A549 (cell line): ENCODE measurements around the gene GRAMD2A. TPM values are rescaled to one million over a fixed set of nuclear protein-coding genes. Genes with fewer than 3 reads are reported as not detected.

Source experiments
- ATAC-seq, 2 experiments: fragments of 200-7000 bp in 1 of 2; fragments of >200 bp in 1 of 2; cut with Nextera tagmentation in 1 of 2; cut with Tn5 transposase in 1 of 2; 3 replicates each; pipeline versions ENCODE4 v1.8.0 to v1.9.1; 2018 to 2020; ENCODE audit warnings: mild to moderate bottlenecking in 1 of 2, moderate library complexity in 1 of 2
- CTCF ChIA-PET: fragments of 300-600 bp; sonication (Branson Sonifier 250); formaldehyde crosslinking; extraction: SDS; loops from one replicate; lab custom pipeline; 2021; ENCODE audit warnings: antibody characterized with exemption, inconsistent platforms; lab: Yijun Ruan, JAX
- POLR2A ChIA-PET: fragments of 350-600 bp; formaldehyde crosslinking; extraction: SDS; loops from one replicate; lab custom pipeline; 2021; ENCODE audit warnings: antibody characterized with exemption, inconsistent platforms; lab: Yijun Ruan, JAX
- DNase-seq, 2 experiments: peaks; one replicate each; pipeline versions ENCODE4 v3.0.0 to v3.0.0-alpha.2; 2011 to 2016; ENCODE audit warnings: low read depth in 1 of 2, low spot score in 1 of 2
- FAIRE-seq: peaks from 2 replicates; lab custom pipeline; 2011; peaks lifted over from hg19 to GRCh38; lab: Jason Lieb, UNC
- H3K27ac ChIP-seq, 2 experiments: fragments of >200 bp; sonication (Bioruptor Twin); formaldehyde crosslinking; 3 replicates each; pipeline ENCODE4 v1.5.1; 2016 to 2017
- H3K4me1 ChIP-seq: fragments of >200 bp; sonication (Bioruptor Twin); formaldehyde crosslinking; 3 replicates; pipeline ENCODE4 v1.6.1; 2016
- H3K4me2 ChIP-seq: fragments of >200 bp; sonication (Bioruptor Twin); formaldehyde crosslinking; 3 replicates; pipeline ENCODE4 v1.6.1; 2016
- H3K4me3 ChIP-seq: fragments of >200 bp; sonication (Bioruptor Twin); formaldehyde crosslinking; 3 replicates; pipeline ENCODE4 v1.5.1; 2016
- H3K9me3 ChIP-seq: fragments of >200 bp; sonication (Bioruptor Twin); formaldehyde crosslinking; 3 replicates; pipeline ENCODE4 v1.6.1; 2016
- CBX2 ChIP-seq: fragments of 200-600 bp; sonication (generic); IDR thresholded peaks from 2 replicates; pipeline ENCODE4 v1.6.1; 2016; ENCODE audit warnings: low read depth, mild to moderate bottlenecking, borderline replicate concordance
- CBX8 ChIP-seq: fragments of 200-600 bp; sonication (generic); IDR thresholded peaks from 2 replicates; pipeline ENCODE4 v1.6.1; 2016
- CHD4 ChIP-seq: fragments of 200-600 bp; sonication (generic); IDR thresholded peaks from 2 replicates; pipeline ENCODE4 v1.6.1; 2016; ENCODE audit warnings: antibody characterized with exemption, mild to moderate bottlenecking, borderline replicate concordance
- EP300 ChIP-seq, 2 experiments: fragments of >200 bp; sonication (Bioruptor Twin); formaldehyde crosslinking; IDR thresholded peaks; 2 replicates in 1 of 2; 3 replicates in 1 of 2; pipeline ENCODE4 v1.6.1; 2016 to 2017
- ESRRA ChIP-seq: fragments of 150-350 bp; IDR thresholded peaks from 2 replicates; pipeline ENCODE4 v1.6.1; 2014; ENCODE audit warnings: mild to moderate bottlenecking, low read length, borderline replicate concordance
- FOSB ChIP-seq: fragments of 250-450 bp; sonication (Bioruptor Pico); IDR thresholded peaks from 2 replicates; pipeline ENCODE4 v1.5.0; 2020; ENCODE audit warnings: mild to moderate bottlenecking, moderate library complexity
- FOSL2 ChIP-seq, 2 experiments: fragments of 450-650 bp in 1 of 2; fragments of >200 bp in 1 of 2; sonication (Bioruptor Twin) in 1 of 2; formaldehyde crosslinking; IDR thresholded peaks; 2 replicates each; pipeline versions ENCODE4 v1.5.0 to v1.6.1; 2016 to 2020; ENCODE audit warnings: mild to moderate bottlenecking in 1 of 2, moderate library complexity in 1 of 2
- GATA3 ChIP-seq: IDR thresholded peaks from 2 replicates; pipeline ENCODE4 v1.6.1; 2012; ENCODE audit warnings: borderline replicate concordance
- HOXA7 ChIP-seq: fragments of 250-450 bp; sonication (Bioruptor Pico); IDR thresholded peaks from 2 replicates; pipeline ENCODE4 v1.5.0; 2020; ENCODE audit warnings: mild to moderate bottlenecking, moderate library complexity
- HOXB13 ChIP-seq: fragments of 250-450 bp; sonication (Bioruptor Pico); IDR thresholded peaks from 2 replicates; pipeline ENCODE4 v1.5.0; 2020; ENCODE audit warnings: low read depth, mild to moderate bottlenecking, moderate library complexity
- JUN ChIP-seq, 2 experiments: fragments of >200 bp; sonication (Bioruptor Twin); formaldehyde crosslinking; IDR thresholded peaks; 2 replicates in 1 of 2; 3 replicates in 1 of 2; pipeline ENCODE4 v1.6.1; 2016 to 2017
- KDM1A ChIP-seq: fragments of 200-600 bp; sonication (generic); IDR thresholded peaks from 2 replicates; pipeline ENCODE4 v1.6.1; 2016; ENCODE audit warnings: low read depth, mild to moderate bottlenecking
- MAX ChIP-seq: IDR thresholded peaks from 2 replicates; pipeline ENCODE4 v1.6.1; 2012
- MAZ ChIP-seq: fragments of 150-350 bp; IDR thresholded peaks from 2 replicates; pipeline ENCODE4 v1.6.1; 2014; ENCODE audit warnings: antibody characterized with exemption, low read depth, low read length, borderline replicate concordance
- MYC ChIP-seq: IDR thresholded peaks from 2 replicates; pipeline ENCODE4 v1.6.1; 2012; ENCODE audit warnings: mild to moderate bottlenecking, inconsistent platforms, low read length, improper control_type of control experiment, borderline replicate concordance
- NPAS2 ChIP-seq: fragments of 250-450 bp; sonication (Bioruptor Pico); IDR thresholded peaks from 2 replicates; pipeline ENCODE4 v1.8.0; 2022; ENCODE audit warnings: mild to moderate bottlenecking, moderate library complexity, borderline replicate concordance
- NR3C1 ChIP-seq: fragments of >200 bp; sonication (Bioruptor Twin); formaldehyde crosslinking; IDR thresholded peaks from 3 replicates; pipeline ENCODE4 v1.6.1; 2017
- PHF8 ChIP-seq: fragments of 200-600 bp; sonication (generic); IDR thresholded peaks from 2 replicates; pipeline ENCODE4 v1.6.1; 2016; ENCODE audit warnings: low read depth, mild to moderate bottlenecking, antibody characterized with exemption, moderate library complexity, borderline replicate concordance
- POLR2A ChIP-seq: IDR thresholded peaks from 2 replicates; pipeline ENCODE4 v1.6.1; 2012; ENCODE audit warnings: mild to moderate bottlenecking, low read length
- POLR2AphosphoS2 ChIP-seq: conservative IDR thresholded peaks from 2 replicates; pipeline ENCODE4 v1.6.1; 2012; ENCODE audit warnings: low read length, improper control_type of control experiment, inconsistent platforms
- RAD21 ChIP-seq, 2 experiments: fragments of >200 bp in 1 of 2; sonication (Bioruptor Twin) in 1 of 2; formaldehyde crosslinking in 1 of 2; IDR thresholded peaks in 1 of 2; conservative IDR thresholded peaks in 1 of 2; 2 replicates in 1 of 2; 3 replicates in 1 of 2; pipeline ENCODE4 v1.6.1; 2012 to 2018; ENCODE audit warnings: inconsistent platforms in 1 of 2
- RCOR1 ChIP-seq: fragments of 150-350 bp; IDR thresholded peaks from 2 replicates; pipeline ENCODE4 v1.6.1; 2014; ENCODE audit warnings: antibody characterized with exemption, low read length, low read depth
- RFX5 ChIP-seq: fragments of 450-650 bp; IDR thresholded peaks from 2 replicates; pipeline ENCODE4 v1.7.1; 2014; ENCODE audit warnings: antibody characterized with exemption, mild to moderate bottlenecking, moderate library complexity
- SMC3 ChIP-seq: fragments of >200 bp; sonication (Bioruptor Twin); formaldehyde crosslinking; IDR thresholded peaks from 3 replicates; pipeline ENCODE4 v1.6.1; 2018; ENCODE audit warnings: inconsistent platforms
- TFCP2L1 ChIP-seq: fragments of 250-450 bp; sonication (Bioruptor Pico); IDR thresholded peaks from 2 replicates; pipeline ENCODE4 v1.5.0; 2021; ENCODE audit warnings: mild to moderate bottlenecking
- TP53 ChIP-seq: fragments of 250-450 bp; sonication (Bioruptor Pico); IDR thresholded peaks from 2 replicates; pipeline ENCODE4 v1.5.0; 2021; ENCODE audit warnings: mild to moderate bottlenecking, moderate library complexity
- WGBS: methylation state at CpG from one replicate; pipeline ENCODE4 v1.1.6; 2017; ENCODE audit errors: missing lambda C conversion rate; 5-methylcytosine and 5-hydroxymethylcytosine counted together
- polyA plus RNA-seq, 4 experiments: library from polyadenylated mRNA; depleted of rRNA in 3 of 4; stranded (reverse); fragments of >200 nt; fragmentation: RNase III in 1 of 4; extraction: RNeasy Plus Mini Kit Qiagen cat#74134 plus additional on column Dnase treatment in 1 of 4; gene quantifications; 2 replicates in 3 of 4; 3 replicates in 1 of 4; pipeline ENCODE4 v1.2.3, GENCODE V29; 2011 to 2017
- TF ChIP-seq, protein P1 (sequence below): IDR thresholded peaks from 2 replicates; pipeline ENCODE4 v1.6.1; 2012; ENCODE audit warnings: low read depth, borderline replicate concordance
- TF ChIP-seq, protein P2 (sequence below): fragments of >200 bp; sonication (Bioruptor Twin); formaldehyde crosslinking; IDR thresholded peaks from 3 replicates; pipeline ENCODE4 v1.5.1; 2016
- TF ChIP-seq, protein P3 (sequence below): fragments of >200 bp; sonication (Bioruptor Twin); formaldehyde crosslinking; IDR thresholded peaks from 3 replicates; pipeline ENCODE4 v1.6.1; 2016

The GRAMD2A gene
- polyA plus RNA-seq, 2 of the 4 experiments (the other 2 are of a cell fraction) = 0.41 TPM; not detected in 1

DNA sequence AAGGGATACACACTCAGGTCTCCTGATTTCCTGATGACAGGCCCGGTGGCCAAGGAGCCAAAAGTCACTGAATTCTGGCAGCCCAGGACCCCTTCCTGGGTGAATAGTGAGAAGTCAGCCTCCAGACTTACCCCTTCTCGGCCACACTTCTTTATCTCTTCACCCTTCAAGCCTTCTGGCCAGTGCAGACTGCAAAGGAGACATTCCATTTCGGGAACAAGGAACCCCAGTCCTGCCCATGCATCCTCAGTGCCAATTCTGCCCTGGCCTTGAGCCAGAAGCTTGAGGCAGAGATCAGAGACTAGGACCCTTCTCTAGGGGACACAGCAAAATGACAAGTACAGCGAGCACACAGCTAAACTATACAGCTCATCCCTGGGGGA lies 28.8 kb downstream of the GRAMD2A start:
- peak in 1 of 2 experiments; percentile 7; a peak in 1 of 6 replicates for ATAC-seq
- DNase-seq = no peak
- no peaks in the 10 kb centered on the region for H3K9me3 ChIP-seq
- no peak overlapping the region for H3K27ac ChIP-seq
- FAIRE-seq = no peak
- H3K4me2 ChIP-seq = no peak overlapping the region
- H3K4me1 ChIP-seq = peaks cover 6% of the 10 kb centered on the region; the same call in 1 of the 3 replicates
- POLR2A ChIA-PET = no interaction called here
- TF ChIP-seq SMC3 (no peak), EP300 (IDR thresholded peaks at IDR 0.05) (no peak), MAZ (no peak), TFCP2L1 (no peak), GATA3 (no peak), NPAS2 (no peak), TP53 (CRISPR knock-in tag) (no peak), MYC (no peak), JUN (IDR thresholded peaks at IDR 0.05) (no peak), KDM1A (no peak), FOSL2 (IDR thresholded peaks at IDR 0.05) (no peak), FOSL2 (CRISPR knock-in tag; IDR thresholded peaks at IDR 0.05) (no peak), RAD21 (conservative IDR thresholded peaks at IDR 0.05 in 1 of 2, IDR thresholded peaks at IDR 0.05 in 1 of 2) (no peak), CBX2 (no peak)
- TF ChIP-seq, all 56 proteins: peak for 0
- no peak overlapping the region for H3K4me3 ChIP-seq
- WGBS = 70% methylated on average over 4 of the region's 4 CpGs
- CTCF ChIA-PET = interaction anchor here (1.0 to 3.3 kb wide), 4 partner anchors 8 to 368 kb away, joined by 3 to 29 read pairs (median 4); no protein-coding TSS in a partner anchor

DNA sequence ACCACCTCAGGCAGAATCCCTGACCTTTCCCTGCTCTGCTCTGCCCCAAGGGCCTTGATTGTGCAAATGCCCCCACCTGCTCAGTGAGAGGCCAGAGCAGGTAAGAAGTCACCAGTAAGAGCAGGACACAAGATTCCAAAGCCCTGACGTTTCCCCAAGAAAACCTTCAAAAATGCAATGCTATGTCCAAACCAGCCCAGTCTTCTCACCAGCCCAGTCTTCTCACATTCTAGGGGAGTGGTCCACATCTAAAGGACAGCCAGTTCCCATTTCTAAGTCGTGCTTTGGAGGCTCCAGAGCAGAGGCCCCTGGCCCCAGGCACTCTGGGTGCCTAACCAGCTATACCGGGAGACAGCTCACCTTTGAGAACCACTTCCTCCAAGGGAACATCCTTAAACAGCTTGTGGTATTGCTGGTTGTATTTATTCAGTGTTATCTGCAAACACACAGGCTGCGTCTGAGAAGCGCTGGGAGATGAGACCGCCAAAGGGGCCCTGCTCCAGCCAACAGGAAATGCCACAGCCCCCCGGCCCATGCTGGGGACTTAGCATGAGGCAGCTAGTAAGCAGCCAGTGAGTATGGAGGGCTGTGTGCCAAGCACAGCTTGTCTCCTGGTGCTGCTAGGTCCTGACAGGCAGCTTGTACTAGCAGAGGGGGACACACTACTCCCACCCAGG lies 29.3 kb downstream of the GRAMD2A start:
- Histone ChIP-seq H3K4me1 (peaks cover 6% of the 10 kb centered on the region; the same call in 1 of the 3 replicates), H3K27ac (no peak overlapping the region), H3K4me3 (no peak overlapping the region), H3K9me3 (no peaks in the 10 kb centered on the region), H3K4me2 (no peak overlapping the region)
- no peak for TF ChIP-seq POLR2A
- no peak for TF ChIP-seq PHF8
- no peak for TF ChIP-seq FOSB (CRISPR knock-in tag)
- TF ChIP-seq RCOR1 = no peak
- TF ChIP-seq, protein P1, sequence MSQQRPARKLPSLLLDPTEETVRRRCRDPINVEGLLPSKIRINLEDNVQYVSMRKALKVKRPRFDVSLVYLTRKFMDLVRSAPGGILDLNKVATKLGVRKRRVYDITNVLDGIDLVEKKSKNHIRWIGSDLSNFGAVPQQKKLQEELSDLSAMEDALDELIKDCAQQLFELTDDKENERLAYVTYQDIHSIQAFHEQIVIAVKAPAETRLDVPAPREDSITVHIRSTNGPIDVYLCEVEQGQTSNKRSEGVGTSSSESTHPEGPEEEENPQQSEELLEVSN = no peak
- TF ChIP-seq RAD21 (conservative IDR thresholded peaks at IDR 0.05 in 1 of 2, IDR thresholded peaks at IDR 0.05 in 1 of 2) = no peak
- POLR2A ChIA-PET = interaction anchor here (0.5 kb wide), 1 partner anchor 487 kb away, joined by 3 read pairs; no protein-coding TSS in a partner anchor
- peak in 1 of 2 experiments; percentile 40; a peak in 3 of 6 replicates for ATAC-seq
- FAIRE-seq = no peak
- WGBS = 64% methylated on average over 7 of the region's 7 CpGs
- CTCF ChIA-PET = interaction anchor here (1.0 to 3.3 kb wide), 4 partner anchors 9 to 367 kb away, joined by 3 to 29 read pairs (median 4); no protein-coding TSS in a partner anchor
- DNase-seq = no peak

GRCh38 chr15:72167445-72167844 lies 30.1 kb downstream of the GRAMD2A start:
- Histone ChIP-seq H3K4me3 (no peak overlapping the region), H3K9me3 (no peaks in the 10 kb centered on the region), H3K4me2 (no peak overlapping the region), H3K27ac (no peak overlapping the region), H3K4me1 (peaks cover 6% of the 10 kb centered on the region; the same call in 1 of the 3 replicates)
- ATAC-seq (no peak), FAIRE-seq (no peak), DNase-seq (no peak)
- POLR2A ChIA-PET = no interaction called here
- CTCF ChIA-PET = interaction anchor here (0.6 to 4.3 kb wide), 3 partner anchors 11 to 119 kb away, joined by 3 to 44 read pairs (median 6); no protein-coding TSS in a partner anchor
- 71% methylated on average over 6 of the region's 6 CpGs for WGBS
- TF ChIP-seq SMC3 (no peak), RAD21 (conservative IDR thresholded peaks at IDR 0.05 in 1 of 2, IDR thresholded peaks at IDR 0.05 in 1 of 2) (no peak), RFX5 (no peak), GATA3 (no peak), ESRRA (no peak), POLR2AphosphoS2 (no peak), NR3C1 (no peak), HOXA7 (CRISPR knock-in tag) (no peak), HOXB13 (CRISPR knock-in tag) (no peak), CHD4 (no peak), CBX8 (no peak), MAX (no peak), KDM1A (no peak)
- TF ChIP-seq, protein P2, sequence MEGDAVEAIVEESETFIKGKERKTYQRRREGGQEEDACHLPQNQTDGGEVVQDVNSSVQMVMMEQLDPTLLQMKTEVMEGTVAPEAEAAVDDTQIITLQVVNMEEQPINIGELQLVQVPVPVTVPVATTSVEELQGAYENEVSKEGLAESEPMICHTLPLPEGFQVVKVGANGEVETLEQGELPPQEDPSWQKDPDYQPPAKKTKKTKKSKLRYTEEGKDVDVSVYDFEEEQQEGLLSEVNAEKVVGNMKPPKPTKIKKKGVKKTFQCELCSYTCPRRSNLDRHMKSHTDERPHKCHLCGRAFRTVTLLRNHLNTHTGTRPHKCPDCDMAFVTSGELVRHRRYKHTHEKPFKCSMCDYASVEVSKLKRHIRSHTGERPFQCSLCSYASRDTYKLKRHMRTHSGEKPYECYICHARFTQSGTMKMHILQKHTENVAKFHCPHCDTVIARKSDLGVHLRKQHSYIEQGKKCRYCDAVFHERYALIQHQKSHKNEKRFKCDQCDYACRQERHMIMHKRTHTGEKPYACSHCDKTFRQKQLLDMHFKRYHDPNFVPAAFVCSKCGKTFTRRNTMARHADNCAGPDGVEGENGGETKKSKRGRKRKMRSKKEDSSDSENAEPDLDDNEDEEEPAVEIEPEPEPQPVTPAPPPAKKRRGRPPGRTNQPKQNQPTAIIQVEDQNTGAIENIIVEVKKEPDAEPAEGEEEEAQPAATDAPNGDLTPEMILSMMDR = no peak
- TF ChIP-seq, protein P3, sequence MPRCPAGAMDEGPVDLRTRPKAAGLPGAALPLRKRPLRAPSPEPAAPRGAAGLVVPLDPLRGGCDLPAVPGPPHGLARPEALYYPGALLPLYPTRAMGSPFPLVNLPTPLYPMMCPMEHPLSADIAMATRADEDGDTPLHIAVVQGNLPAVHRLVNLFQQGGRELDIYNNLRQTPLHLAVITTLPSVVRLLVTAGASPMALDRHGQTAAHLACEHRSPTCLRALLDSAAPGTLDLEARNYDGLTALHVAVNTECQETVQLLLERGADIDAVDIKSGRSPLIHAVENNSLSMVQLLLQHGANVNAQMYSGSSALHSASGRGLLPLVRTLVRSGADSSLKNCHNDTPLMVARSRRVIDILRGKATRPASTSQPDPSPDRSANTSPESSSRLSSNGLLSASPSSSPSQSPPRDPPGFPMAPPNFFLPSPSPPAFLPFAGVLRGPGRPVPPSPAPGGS = no peak
- TF ChIP-seq, protein P1 = no peak
